Liver (tissue), 3 donors: ENCODE data around the gene ATP6V0E2.

Source experiments
- CTCF ChIP-seq: fragments of 150-350 bp; IDR thresholded peaks from 2 replicates; pipeline ENCODE4 v1.5.1; 2017; ENCODE audit warnings: improper control_type of control experiment, low read depth, low read length; ENCODE audit not compliant: missing input control
- RAD21 ChIP-seq, 2 donors: IDR thresholded peaks; 2 replicates each; pipeline ENCODE4 v1.6.1; 2016; ENCODE audit warnings: antibody characterized with exemption in 2 of 2, mild to moderate bottlenecking in 2 of 2
- TAF1 ChIP-seq: conservative IDR thresholded peaks from 2 replicates; pipeline ENCODE4 v1.6.1; 2016; ENCODE audit warnings: antibody characterized with exemption, mild to moderate bottlenecking
- donor health status: healthy.
- donor health status: healthy.

GRCh38 chr7:149867762-149868622, 5.8 kb upstream of the ATP6V0E2 start:
- TF ChIP-seq TAF1 (no peak), RAD21 (IDR thresholded peaks at IDR 0.05) (no peak), CTCF (no peak)
